LHCN-M2 (cell line): ENCODE data around the gene EYA2. TPM values are rescaled to one million over a fixed set of nuclear protein-coding genes. Genes with fewer than 3 reads are reported as not detected.

Experiments
- DNase-seq: peaks from one replicate; pipeline ENCODE4 v3.0.0-alpha.2; 2012; ENCODE audit warnings: low read depth
- total RNA-seq: library from RNA; depleted of rRNA; stranded (reverse); fragments of >200 nt; gene quantifications from 2 replicates; pipeline ENCODE4 v1.2.3, GENCODE V29; 2014

Gene EYA2
- total RNA-seq, 1 experiment from 2014 or later = 0.11 TPM

DNA sequence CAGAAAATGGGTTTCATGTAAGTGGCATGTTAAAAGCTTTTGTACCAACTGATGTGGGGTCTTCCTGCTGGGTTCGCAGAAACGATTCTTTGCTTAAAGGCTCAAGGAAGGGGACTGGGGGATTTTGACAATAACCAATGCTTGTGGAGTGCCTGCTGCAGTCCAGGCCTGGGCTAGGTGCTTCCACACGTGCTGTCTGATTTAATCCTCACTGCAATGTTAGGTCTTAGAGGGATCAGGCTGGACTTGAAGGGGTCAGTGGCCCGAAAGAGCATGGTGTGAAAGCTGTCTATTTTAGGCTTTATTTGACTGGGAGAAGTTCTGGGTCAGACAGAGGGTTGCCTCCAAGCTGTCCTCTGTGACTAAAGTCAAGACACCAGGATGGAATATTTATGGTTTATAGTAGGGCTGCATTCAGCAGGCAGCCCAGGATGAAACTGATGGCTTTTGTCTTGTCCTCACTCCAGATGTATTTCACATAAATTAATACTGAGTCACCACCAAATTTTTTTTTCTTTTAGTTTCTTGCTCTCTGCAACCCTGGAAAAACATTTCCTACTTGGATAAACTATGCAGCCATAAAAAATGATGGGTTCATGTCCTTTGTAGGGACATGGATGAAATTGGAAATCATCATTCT is 242.7 kb downstream of the EYA2 start:
- peak; percentile 15 for DNase-seq

DNA sequence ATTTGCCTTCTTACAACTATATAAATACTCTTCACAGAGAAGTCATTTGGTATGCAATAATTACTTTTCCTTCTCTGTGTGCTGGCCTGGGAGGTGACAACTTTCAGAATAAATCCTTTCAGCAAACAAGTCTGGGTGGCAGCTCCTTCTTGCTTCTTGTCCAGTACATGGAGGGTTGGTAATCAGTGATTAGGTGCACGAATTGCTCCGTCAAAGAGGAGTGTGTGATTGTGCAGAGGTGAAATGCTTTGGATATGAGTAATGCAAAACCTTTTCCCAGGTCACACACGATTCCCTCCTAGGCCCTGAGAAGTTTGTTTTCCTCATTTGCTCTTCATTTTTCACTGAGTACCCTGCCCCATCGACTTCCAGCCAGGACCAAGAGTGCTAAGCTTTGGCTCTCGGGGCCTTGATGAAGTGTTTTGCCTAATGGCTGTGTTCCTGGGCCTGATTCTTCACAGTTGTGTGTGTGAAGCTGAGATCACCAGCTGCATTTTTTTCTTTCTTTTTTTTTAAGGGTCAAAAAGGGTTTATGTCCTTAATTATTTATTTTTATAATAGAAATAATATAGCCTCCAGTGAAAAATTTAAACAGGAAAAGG is 245.4 kb downstream of the EYA2 start:
- no peak for DNase-seq

DNA sequence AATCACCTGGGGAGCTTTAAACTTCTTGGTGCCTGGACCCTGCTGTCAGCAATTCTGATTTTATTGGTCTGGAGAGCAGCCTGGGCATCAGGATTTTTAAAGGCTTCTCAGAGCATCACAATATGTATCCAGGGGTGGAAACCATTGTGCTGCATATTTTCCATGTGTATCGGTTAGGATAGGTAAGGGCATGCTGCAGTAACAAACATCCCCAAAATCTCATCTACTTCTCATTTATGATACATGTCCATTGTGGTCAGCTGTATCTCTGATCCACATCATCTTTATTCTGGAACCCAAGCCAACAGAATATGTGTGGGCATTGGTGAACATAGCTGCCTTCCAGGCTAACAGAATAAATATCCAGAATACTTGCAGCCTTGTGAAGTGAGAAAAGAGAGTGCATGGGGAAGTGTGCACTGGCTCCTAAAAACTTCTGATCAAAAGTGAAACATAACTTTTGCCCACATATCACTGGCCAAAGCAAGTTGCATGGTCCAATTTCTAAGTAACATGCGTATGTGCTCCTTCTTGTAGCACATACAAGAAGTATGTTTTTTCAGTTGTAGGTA is 246.8 kb downstream of the EYA2 start:
- no peak for DNase-seq

DNA sequence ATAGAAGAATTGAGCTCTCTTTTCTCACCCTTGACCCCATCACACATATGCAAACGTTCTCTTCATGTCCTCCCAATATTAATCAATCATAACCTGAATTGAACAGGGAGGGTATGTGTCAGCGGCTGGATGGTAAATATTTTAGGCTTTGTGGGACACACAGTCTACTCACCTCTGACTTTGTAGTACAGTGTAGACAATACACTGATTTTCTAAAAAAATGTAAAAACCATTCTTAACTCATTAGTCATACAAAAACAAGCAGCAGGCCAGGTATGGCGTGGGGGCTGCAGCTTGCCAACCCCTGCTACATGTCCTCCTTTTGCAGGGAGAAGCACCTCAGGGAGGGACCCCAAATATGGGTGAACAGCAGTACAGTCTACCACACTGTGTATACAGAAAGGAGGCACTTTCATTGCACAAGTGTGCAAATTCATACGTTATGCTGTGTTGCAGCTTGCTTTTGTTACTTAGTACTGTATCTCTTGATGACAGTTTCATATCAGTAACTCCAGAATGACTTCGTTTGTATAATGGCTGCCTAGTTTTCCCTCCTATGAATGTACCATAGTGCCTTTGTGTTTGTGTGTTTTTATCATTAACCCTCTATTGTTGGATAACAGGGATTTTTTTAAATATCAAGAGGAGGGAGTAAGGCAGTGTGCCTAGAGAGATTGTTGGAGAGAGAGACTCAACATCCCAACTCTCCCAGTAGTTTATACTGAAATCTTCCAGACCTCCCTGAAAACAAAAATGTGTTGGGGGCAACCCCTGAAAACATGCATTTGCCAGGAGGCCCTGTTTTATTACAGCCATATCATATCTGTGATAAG is 247.5 kb downstream of the EYA2 start:
- DNase-seq = no peak

DNA sequence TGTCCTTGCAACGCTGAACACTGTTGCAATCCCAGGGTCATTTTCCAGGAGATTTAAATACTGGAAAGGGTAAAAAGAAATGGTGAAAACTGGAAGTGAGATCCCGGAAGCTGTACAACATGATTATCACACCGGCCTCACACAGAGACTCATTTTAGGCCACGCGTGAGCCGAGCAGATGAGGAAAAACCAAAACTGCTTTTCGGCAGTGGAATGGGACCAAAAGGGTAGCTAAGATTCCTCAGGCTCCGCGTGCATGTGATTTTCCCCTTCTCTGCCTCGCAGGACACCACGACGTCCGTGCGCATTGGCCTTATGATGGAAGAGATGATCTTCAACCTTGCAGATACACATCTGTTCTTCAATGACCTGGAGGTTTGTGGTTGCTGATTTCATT is 248.1 kb downstream of the EYA2 start:
- no peak for DNase-seq

DNA sequence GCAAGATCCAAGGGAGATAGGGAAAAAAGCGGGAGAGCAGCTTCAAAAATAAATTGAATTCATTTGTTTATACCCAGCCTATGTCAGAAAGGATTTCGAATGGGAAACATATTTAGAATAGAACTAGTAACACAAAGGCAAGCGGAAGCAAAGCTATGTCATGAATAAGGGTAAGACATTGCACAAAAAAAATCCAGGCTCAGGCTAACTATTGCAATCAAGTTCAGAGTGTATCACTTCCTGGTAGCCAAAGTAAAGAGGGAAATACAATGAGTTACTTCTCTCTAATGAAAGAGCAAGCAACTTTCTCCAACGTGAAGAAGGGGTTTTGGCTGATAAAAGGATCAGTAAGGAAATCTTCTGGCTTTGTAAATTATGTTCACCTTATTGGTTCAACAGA is 249.0 kb downstream of the EYA2 start:
- no peak for DNase-seq

DNA sequence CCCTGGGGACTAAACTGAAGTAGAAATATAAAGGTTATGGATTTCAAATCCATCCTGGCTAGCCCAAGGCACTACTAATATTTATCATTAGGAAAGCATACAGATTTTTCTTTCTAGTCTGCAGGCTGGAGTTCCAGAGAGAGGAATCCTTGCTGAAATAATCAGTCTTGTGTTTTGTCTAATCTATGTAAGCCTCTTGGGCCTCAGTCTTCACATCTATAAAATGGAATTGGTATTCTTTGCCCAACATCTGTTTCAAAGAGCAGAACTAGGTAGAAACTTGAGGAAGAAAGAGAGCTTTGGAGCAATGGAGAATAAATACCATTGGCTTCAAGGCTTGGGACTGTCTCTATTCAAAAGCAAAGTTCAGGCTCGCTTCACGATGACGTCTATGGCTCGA is 249.8 kb downstream of the EYA2 start:
- no peak for DNase-seq

DNA sequence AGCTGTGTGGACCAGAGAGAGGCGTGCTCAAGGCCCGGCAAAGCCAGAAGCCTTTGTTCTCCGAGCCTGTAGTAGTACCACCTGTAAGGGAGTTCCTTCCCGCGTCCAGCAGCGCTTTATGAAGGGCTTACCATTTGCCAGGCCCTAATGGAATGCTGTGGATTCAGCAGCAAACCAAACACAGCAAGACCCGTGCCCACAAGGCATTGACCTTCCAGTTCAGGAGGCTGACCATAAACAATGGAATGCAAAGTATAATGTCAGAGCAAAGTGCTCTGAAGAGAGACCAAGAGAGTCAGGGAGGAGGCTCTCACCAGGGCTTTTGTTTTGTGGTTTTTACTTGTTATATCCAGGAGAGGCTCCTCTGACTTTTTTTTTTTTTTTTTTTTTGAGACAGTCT is 252.0 kb downstream of the EYA2 start:
- peak; percentile 90 for DNase-seq

DNA sequence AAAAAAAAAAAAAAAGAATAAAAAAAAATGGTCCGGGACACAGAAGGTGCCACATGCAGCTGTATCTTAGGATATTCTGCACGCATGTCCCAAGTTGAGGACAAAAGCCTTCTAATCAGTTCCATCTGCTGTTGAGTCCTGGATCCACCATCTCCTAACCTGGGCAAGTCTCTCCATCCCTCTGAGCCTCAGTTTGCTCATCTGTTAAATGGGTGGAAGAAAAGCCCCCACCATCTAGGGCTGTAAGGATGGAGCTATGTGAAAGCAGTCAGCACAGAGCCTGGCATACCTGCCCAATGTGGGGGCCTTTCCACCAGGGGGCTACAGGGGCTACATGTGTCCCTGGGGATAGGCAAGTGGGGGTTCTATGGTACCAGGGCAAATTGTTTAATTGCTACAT is 253.4 kb downstream of the EYA2 start:
- DNase-seq = no peak

DNA sequence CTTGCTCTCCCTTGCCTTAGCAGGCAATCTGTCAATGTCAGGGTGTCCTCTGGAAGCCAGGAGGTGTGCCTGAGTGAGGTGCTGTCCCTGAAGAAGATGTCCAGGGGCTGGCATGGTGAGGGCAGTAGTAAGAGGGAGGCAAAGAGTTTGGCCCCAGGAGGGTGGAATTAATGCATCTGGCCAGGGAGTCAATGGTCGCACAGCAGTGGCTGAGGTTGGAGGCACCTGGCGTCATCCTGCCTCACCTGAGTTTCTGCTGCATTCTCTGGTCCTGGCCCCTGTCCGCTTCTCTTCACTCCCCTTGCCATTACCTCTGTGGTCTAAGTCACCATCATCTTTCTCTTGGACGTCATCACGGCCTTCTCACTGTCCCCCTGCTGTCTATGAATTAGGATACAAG is 255.3 kb downstream of the EYA2 start:
- DNase-seq = no peak

DNA sequence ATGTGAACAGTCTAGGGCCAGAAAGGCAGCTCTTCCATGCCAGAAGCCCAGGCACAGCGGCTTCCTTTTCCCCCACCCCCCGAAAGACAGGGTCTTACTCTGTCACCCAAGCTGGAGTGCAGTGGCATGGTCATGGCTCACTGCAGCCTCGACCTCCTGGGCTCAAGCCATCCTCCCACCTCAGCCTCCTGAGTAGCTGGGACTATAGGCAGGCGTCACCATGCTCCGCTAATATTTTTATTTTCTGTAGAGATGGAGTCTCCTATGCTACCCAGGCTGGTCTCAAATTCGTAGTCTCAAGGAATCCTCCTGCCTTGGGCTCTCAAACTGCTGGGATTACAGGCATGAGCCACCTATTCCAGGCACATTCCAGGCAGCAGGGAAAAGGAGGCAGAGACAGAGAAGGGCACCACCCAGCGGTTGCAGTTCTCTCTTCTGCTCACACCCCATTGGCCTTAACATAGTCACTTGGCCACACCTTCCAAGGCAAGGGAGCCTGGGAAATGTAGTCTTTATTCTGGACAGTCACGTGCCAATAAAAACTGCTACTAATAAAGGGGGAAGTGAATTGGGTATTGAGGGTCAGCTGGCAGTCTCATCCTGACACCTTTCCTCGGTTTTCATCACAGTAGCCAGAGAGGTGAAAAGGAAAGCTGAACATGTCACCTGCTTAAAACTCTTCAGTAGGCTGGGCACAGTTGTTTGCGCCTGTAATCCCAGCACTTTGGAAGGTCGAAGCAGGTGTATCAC is 255.9 kb downstream of the EYA2 start:
- peak; percentile 62 for DNase-seq

DNA sequence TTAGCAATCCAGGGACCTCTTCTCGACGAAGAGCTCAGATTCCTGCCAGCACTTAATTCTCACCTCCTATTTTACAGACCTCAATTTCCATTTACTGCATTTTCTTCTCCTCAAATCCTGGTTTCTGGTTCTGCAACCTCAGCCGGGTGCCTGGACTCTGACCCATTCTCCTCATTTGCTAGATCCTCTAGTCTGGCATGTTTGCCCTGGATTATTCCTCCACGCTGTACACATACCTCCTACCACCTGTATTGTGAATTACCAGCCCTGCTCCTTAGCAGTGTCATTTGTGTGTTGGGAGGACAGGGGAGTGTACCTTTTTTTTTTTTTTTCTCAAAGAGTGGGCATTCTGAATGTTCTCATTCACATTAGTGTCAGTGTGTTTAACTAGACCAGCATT is 257.4 kb downstream of the EYA2 start:
- DNase-seq = no peak

DNA sequence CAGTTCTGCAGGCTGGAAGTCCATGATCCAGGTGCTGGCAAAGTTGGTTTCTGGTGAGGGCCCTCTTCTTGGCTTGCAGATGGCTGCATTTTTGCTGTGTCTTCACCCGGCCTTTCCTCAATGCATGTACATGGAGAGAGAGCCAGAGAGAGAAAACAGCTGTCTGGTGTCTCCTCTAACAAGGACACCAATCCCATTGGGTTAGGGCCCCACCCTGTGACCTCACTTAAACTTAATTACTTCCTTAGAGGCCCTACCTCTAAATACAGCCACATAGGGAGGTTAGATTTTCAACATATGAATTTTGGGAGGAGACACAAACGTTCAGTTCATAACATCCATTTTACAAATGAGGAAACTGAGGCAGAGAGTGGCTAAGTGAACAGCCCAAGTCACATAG is 259.4 kb downstream of the EYA2 start:
- DNase-seq = no peak

DNA sequence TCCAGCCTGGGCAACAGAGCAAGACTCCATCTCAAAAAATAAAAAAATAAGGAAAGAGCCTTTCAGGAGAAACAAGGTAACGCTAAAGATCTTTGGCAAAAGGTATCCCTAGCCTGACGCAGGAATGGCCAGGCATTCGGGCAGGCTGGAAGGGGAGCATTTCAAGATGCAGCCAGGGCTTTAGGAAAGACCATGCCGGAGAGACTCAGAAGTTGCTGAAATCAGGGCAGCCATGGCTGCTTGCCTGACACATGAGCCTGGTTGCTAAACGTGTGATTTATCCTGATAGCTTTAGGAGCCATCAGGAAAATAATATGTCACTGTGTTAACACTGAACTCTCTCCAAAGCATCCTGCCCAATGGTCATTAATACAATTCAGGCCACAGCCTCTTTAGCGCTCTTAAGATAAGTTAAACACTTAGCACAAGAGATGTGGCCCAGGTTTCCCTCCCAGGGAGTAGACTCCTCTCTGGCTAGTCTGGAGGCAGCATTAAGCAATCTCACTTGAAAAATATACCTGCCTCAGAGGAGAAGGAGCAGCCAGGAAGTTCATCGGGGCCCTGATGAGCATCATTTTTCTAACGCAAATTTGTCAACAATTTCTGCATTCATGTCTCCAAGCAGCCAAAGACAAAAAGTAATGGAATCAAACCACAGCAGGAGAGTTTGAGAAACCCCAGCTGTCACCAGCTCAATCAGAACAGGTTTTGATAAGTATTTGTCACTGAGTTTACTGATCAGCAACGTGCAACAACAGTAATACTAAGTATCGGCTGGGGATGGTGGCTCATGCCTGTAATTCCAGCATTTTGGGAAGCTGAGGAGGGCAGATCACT is 261.9 kb downstream of the EYA2 start:
- DNase-seq = no peak

DNA sequence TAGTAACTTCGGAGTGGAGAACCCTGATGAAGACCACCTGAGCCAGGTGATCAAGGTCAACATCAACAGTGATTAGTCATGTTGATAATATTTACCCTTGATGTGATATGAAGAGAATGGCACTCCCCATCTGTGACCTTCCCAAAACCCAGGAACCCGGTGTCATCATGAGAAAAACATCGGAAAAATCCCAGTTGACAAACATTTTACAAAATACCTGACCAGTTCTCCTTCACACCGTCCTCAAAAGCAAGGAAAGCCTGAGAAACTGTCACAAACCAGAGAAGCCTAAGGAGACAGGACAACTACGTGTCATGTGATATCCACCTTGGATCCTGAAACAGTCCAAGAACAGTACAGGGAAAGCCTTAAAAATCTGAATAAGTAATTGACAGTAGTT is 264.5 kb downstream of the EYA2 start:
- no peak for DNase-seq

DNA sequence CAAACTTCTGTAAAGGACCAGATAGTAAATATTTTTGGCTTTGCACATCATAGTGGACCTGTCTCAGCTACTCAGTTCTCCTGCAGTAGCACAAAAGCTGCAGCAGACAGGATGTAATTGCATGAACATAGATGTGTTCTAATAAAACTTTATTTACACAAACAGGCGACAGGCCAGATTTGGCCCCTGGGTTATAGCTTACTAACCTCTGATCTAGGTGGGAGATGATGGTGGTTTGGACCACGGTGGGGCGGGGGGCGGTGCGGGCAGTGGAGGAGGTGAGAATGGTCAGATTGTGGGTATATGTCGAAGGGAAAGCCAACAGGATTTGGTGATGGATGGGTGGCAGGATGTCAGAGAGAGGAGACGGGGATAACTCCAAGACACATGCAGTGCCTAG is 265.6 kb downstream of the EYA2 start:
- no peak for DNase-seq

DNA sequence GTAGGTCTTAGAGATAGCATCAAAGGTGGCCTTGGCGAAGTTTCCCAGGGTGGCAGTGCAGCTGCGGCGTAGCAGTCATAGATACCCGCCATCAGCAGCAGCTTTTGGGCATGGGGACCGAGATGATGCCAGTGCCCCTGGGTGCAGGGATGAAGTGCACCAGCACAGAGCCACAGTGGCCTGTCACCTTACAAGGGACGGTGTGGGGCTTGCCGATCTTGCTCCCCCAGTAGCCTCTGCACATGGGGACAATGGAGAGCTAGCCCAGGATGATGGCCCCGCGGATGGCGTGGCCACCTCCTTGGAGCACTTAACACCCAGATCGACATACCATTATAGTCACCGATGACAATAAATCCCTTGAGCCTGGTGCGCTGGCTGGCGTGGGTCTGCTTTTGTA is 266.3 kb downstream of the EYA2 start:
- DNase-seq = no peak

DNA sequence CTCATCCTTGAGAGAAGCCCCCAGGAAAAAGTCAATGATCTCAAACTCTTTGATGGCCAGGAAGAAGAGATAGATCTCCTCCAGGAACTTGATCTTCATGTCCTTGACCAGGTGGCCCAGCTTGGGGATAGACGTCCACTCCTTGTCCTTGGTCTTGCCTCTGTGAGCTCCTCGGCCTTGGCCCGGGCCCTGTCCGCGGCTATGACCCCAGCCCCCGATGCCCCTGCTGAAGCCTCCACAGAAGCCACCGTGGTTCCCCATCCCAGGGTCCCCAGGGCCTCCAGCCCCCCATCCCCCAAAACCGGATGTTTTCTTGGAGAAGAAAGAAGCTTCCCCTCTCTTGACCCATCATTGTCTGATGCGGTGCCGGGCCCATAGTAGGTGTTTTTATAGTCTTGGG is 266.8 kb downstream of the EYA2 start:
- no peak for DNase-seq

DNA sequence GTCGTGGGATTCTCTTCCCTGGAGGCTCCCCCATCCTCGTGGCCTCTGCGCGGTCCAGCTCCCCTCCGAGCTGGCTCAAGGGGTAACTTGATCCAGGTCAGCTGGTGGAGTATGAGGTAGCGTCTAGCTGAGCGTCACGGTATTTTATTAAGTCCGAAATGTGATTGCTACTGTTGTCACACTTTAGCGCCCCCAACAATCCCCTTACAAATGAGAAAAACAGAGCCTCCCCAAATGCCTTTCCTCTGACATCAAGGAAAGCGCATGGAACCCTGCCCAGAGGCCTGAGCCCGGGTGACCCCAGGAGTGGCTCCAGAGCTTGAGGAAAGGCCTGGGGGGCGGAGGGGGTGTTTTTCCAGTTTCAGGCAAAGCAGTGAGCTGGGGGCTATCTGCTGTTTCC is 269.5 kb downstream of the EYA2 start:
- DNase-seq = no peak

DNA sequence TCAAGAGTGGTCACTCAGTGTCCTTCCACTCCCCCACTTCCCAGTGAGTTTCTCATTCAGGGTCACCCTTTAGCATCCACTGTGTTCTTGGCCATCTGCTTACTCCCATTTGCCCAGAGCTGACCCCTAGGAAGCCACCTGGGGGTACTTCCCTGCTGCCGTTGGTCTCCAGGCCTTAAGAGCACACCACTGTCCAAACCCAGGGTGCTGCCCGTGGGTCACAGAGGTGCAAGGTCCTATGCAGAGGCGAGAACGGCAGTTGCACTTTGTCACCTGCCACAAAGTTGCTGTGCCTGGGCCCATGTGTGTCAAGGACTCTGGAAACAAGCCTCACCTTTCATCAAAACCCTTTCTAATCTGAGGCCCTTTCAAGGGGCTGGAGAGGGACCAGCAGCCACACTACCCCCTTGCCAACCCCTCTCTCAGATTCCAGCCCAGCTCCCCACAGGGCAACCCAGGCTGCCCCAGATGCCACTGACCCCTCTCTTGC is 270.8 kb downstream of the EYA2 start:
- DNase-seq = no peak

DNA sequence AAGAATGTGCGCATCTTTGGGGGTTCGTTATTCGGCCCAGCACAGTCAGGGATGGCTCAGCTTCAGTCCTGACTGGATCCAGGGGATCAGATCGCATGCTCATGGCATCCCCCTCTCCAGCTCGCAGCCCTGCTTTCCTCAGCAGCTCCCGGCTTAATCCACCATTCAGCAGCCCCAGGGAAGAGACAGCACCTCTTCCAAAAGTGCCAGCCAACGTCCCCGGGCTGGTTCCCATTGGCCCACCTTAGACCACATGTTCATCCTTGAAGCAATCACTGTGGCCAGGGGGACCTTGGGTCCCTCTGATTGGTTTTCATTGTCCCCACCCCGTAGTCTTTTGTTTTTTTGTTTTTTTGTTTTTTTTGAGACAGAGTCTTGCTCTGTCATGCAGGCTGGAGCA is 273.2 kb downstream of the EYA2 start:
- no peak for DNase-seq
